HG02678 (cell line): ENCODE measurements around the gene CCDC196.

Experiments used
- ATAC-seq: cut with Tn5 transposase; IDR thresholded peaks from one replicate; pipeline ENCODE4 v1.9.1; 2021; ENCODE audit warnings: mild to moderate bottlenecking, moderate library complexity; ENCODE audit not compliant: unreplicated experiment

The CCDC196 gene

DNA sequence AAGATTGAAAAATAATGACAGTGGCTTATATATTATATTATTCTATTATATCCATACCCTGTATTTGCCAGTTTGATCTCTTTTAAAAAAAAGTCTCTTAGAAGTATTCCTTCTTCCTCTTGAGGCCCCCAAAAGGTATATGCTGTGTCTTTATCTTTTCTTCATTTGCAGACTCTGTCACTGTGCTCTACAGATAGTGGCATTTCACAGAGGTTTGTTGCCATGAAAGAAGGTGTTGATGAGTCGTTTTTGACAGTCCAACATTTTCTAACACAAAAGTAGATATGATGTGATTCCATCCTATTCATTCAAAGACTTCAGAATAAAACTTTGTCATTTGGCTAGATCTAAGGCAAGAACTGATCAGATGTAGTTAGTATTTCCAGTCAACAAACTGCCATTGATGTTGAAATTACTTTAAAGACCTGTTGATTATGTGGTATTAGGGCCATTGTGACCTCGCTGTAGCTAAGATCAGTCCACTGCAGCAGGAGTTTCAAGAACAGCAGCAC, at the start of gene CCDC196:
CCDC196 (plus strand) TSS at position 462 of the 512 bp plus-strand sequence. CDS start 132 bp downstream, outside the sequence.
- ATAC-seq, result no peak

GRCh38 chr14:66440801-66441200, 45.4 kb upstream of the CCDC196 start:
- no peak for ATAC-seq

DNA sequence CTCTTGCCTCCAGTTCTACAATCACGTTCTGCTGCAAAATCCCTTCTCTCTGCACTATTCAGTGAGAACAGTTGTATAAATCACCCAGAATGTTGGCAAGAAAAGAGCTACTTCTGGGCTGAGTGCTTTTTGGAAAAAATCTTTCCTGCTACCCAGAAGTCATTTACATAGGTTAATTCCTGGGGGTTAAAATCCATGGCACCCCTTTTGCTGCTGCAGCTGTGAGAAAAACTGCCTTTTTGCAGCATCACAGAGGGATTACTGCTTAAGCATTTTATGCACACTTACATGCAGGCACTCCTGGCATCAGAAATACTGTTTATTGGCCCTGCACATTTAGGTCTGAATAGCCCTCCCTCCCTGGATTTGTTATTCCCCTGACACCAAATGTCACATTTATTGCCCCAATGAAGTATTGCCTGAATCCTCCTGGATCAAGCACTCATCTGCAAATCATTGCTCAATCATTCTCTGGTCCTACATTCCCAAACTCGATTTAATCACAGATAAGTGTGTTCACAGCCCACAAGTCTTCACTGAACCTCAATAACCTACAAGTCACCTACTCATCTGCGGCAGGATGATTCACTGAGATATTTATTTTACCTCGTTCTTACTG, 43.1 kb upstream of the CCDC196 start:
- no peak for ATAC-seq

DNA sequence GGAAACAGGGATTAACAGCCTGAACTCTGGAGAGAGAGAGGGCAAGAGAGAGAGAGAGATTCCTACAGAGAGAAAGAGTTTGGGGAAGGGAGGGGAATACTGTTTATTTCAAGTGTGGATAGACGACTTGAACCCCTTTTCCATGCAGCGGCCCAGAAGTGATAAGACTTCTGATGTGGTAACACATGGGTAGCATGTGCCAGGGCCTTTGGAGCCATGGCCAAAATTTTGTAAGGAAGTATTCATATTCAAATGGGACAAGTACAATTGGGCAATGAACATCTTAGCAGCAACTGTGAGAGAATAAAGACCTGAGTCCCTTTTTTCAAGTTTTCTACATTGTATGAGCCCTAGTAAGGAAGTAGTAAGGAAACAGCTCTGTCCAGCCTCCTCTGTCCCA, 42.4 kb upstream of the CCDC196 start:
- ATAC-seq, result no peak

DNA sequence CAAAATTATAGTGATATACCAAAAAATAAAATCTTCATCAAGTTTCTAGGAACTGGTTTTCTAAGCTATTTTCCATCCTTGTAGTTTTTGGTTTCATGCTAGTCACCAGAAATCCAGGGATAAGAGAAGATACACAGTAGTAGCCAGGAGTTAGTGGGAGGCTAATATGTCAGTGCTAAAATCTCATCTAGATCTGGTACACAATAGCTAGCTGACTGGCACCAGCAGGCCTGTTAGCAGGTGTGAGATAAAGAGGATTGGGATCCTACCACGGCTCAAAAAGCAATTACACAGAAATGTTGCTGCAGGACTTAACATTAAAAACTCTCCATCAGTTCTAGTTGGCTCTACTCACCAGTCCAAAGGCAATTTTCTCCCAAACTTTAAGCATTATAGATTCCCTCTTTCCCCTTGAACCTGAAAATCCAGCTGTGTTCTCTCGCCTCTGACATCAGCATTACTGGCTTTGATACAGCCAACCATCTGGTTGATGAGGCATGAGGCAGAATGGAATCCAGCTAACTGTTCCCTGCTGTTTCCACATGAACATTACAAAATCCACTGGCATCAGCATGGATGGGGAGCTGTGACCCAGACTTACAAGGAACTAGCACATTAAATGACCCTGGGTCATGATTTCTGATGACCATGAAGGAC, 41.8 kb upstream of the CCDC196 start:
- no peak for ATAC-seq

DNA sequence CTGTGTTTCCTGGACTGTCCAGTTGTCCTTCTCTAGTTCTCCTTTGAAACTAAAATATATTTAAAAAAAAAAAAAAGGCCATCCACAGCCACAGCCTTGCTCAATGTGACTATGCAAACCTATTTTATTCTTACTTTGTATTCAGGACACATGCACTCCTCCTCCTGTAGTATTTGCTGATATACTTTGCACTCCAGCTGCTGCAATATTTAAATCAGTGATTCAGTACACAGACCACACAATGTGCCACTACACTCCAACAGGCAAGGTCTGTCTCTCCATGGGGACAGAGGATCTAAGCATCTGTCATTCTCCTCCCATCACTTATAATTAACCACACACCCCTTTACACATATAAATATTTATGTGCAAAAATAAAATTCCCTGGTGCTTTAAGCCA, 40.2 kb upstream of the CCDC196 start:
- no peak for ATAC-seq

- ATAC-seq, result no peak
Measured at GRCh38 chr14:66453469-66453868, 32.7 kb upstream of the CCDC196 start.

DNA sequence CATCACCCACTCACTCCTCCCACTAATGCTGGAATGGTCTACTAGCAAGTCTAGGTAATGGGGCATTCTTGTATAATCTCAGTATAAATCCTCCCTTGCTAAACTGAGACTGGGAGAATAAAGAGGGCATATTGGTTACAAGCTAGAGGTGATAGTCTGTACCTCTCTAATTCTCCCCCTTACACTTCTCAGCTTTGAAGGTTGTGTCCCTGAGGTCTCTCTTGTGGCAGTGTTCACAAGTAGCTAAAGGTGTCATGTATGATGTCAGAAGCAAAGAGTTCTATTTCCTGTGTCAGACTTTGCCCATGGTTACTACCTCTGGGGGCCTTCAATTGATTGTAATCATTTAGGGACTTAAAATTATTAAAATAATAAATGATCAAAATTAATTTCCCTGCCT, 26.6 kb upstream of the CCDC196 start:
- no peak for ATAC-seq

- ATAC-seq, result no peak
Measured at GRCh38 chr14:66464261-66464660, 21.9 kb upstream of the CCDC196 start.

DNA sequence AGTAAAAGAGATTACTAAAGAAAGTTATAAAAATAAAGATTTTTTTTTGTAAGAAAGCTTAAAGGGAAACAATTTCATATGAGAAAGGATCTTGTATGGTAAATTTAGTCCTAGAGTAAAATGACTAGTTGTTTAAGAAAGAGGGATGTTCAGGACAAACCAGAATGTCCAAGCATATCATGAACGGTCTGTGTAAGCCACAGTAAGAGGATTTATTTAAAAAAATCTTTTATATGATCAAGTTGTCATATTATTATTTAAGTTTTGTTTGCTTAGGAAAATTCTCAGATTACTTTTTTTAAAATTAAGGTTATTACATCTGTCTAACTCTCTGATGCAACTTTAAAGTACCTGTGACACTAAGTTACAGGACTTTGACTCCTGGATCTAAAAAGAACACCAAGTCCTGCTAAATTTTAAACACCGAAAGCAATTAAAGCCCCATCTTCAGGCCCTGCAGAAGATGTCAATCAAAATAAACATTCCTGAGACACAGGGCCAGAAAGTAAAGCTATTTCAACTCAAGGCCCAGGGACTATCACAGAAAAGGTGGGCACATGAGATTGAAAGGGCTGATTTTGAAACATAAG, 17.3 kb upstream of the CCDC196 start:
- ATAC-seq, result no peak

DNA sequence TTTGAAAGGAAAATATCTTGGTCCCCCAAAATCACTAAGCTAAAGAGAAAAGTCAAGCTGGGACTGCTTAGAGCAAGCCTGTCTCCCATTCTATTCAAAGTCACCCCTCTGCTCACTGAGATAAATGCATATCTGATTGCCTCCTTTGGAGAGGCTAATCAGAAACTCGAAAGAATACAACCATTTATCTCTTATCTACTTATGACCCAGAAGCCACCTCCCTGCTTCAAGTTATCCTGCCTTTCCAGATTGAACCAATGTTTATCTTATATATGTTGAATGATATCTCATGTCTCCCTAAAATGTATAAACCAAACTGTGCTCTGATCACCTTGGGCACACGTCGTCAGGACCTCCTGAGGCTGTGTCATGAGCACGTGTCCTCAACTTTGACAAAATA, 14.6 kb upstream of the CCDC196 start:
- ATAC-seq, result no peak

- no peak for ATAC-seq
Measured at GRCh38 chr14:66472251-66472650, 13.9 kb upstream of the CCDC196 start.

GRCh38 chr14:66473223-66473622, 12.9 kb upstream of the CCDC196 start:
- ATAC-seq, result no peak

DNA sequence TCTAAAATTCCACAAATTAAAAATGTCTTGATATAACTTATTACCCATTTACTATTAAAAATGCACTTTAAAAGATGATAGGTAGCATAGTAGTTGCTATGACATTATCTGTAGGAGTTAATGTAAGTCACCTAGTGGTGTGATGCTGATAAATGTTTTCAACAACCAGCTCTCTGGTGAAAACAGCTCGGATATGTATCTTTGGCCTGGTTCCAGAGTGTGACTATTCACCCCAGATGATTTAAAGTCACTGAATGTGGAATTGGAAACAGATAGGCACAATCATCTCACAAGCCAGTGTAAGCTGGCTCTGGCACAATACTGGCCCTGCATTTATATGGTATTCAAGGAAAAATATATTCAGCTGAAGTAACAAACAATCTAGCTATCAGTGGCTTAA, 9.2 kb upstream of the CCDC196 start:
- ATAC-seq, result no peak

GRCh38 chr14:66477567-66477966, 8.6 kb upstream of the CCDC196 start:
- no peak for ATAC-seq

DNA sequence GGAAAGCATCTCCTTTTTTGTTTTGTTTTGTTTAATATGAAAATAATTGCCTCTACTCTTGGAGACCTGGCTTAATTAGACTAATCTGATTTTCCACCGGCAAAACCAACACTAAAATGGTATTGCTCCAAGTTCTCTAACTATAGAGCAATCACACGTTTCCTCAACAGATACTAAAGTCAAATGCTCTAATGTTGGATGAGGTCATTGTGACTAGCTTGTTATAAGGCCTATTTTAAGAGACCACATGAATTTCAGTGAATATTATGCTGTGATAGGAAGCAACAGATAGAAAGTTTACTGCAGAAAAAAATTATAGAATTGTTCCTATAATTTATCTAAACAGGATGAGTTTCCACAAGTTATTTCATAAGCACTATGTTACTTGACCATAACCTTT, 3.3 kb upstream of the CCDC196 start:
- ATAC-seq, result no peak

DNA sequence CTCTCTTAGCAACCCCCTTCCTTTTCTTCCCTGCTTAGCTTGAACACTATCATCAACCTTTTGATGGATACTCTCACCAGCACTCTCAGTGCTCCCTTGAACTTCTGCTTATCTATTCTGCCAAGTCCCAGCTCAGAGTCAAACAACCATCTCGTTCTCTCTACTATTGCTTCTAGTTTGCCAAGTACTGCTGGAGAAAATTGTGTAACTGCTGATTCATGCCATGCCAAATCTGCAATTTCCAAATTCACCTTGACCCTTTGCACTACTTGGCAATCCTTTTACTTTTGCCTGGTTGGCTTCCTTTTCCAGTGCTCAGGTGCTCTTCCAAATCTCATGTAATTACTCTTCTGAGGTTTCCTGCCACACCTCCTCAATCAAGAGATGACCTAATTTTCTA, 2.8 kb upstream of the CCDC196 start:
- no peak for ATAC-seq

- ATAC-seq, result no peak
Measured at GRCh38 chr14:66485029-66485428, 1.1 kb upstream of the CCDC196 start.

DNA sequence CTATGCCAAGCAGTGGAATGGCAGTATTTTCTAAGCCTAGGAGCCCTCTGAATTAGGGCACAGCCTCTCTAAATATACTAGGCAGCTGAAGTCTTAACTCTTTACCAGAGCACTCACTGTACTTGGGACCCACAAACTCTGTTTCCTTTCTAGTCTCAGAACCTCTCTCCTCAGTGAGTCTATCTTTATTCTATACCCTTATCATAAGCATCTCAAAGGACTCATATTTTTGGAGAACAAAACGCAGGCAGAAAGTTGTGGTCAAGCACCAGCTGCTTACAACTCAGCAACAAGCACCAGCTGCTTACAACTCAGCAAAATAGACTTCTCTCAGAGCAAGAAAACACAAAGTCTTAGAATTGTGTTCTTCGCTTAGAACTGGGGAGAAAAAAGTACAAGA, 993 bp downstream of the CCDC196 start:
- ATAC-seq, result no peak

- ATAC-seq, result no peak
Measured at GRCh38 chr14:66490143-66491111, 4.3 kb downstream of the CCDC196 start.

GRCh38 chr14:66493750-66494149, 7.6 kb downstream of the CCDC196 start:
- no peak for ATAC-seq
